Endothelial cell (in vitro differentiated cells): ENCODE data around the gene HELZ. TPM values are rescaled to one million over a fixed set of nuclear protein-coding genes. Genes with fewer than 3 reads are reported as not detected.

Experiments used
- DNase-seq: peaks from one replicate; pipeline ENCODE4 v3.0.0; 2021; ENCODE audit warnings: low spot score
- H3K27ac Mint-ChIP-seq: one replicate; pipeline ENCODE4 v1.8.0; 2021; ENCODE audit warnings: mixed read lengths, inconsistent platforms; ENCODE audit not compliant: unreplicated experiment
- H3K27me3 Mint-ChIP-seq: one replicate; pipeline ENCODE4 v1.8.0; 2021; ENCODE audit warnings: mild to moderate bottlenecking, moderate library complexity, mixed read lengths, inconsistent platforms; ENCODE audit not compliant: unreplicated experiment
- H3K36me3 Mint-ChIP-seq: one replicate; pipeline ENCODE4 v1.8.0; 2021; ENCODE audit warnings: mild to moderate bottlenecking, low read depth, mixed read lengths, inconsistent platforms; ENCODE audit not compliant: unreplicated experiment
- H3K4me1 Mint-ChIP-seq: one replicate; pipeline ENCODE4 v1.8.0; 2021; ENCODE audit warnings: mild to moderate bottlenecking, mixed read lengths, inconsistent platforms; ENCODE audit not compliant: unreplicated experiment
- H3K4me3 Mint-ChIP-seq: one replicate; pipeline ENCODE4 v1.8.0; 2021; ENCODE audit warnings: mild to moderate bottlenecking, mixed read lengths, inconsistent platforms; ENCODE audit not compliant: unreplicated experiment
- H3K9me3 Mint-ChIP-seq: one replicate; pipeline ENCODE4 v1.8.0; 2021; ENCODE audit warnings: mixed read lengths, inconsistent platforms; ENCODE audit not compliant: unreplicated experiment
- total RNA-seq: library from RNA; stranded (reverse); fragmentation: NEBNext Ultra II Directional; extraction: Animal tissue kit (Norgen Biotek cat#: 25700); gene quantifications from one replicate; pipeline ENCODE4 v1.2.1, GENCODE V29; 2021; ENCODE audit not compliant: unreplicated experiment
- TF ChIP-seq, protein P1 (sequence below): fragments of 200-600 bp; sonication (generic); IDR thresholded peaks from one replicate; pipeline ENCODE4 v1.5.0; 2021; ENCODE audit warnings: antibody characterized with exemption; ENCODE audit not compliant: unreplicated experiment

The HELZ gene
- total RNA-seq, 1 donor from 2014 or later, result 57.0 TPM

DNA sequence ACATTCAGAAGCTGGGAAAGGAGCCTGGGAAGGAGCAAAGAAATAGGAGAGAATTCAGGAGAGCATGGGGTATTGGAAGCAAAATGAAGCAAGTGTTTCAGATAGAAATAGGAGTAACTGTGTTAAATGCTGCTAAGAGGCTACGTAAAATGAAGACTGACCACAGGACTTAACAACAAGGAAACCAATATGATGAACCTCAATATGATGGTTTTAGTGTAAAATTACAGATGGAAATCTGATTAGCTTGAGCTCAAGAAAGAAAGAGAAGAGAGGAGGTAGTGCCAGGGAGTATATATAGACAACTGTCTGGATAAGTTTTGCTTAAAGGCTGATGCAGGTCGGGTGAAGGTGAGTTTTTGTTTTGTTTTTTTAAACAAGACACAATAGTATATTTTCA is 92.2 kb downstream of the HELZ start:
- Mint-ChIP-seq H3K4me3 (no peak overlapping the region), H3K9me3 (no peaks in the 10 kb centered on the region), H3K27me3 (no peaks in the 10 kb centered on the region), H3K27ac (no peak overlapping the region), H3K36me3 (peaks cover 19% of the 10 kb centered on the region), H3K4me1 (no peaks in the 10 kb centered on the region)
- TF ChIP-seq, protein P1, sequence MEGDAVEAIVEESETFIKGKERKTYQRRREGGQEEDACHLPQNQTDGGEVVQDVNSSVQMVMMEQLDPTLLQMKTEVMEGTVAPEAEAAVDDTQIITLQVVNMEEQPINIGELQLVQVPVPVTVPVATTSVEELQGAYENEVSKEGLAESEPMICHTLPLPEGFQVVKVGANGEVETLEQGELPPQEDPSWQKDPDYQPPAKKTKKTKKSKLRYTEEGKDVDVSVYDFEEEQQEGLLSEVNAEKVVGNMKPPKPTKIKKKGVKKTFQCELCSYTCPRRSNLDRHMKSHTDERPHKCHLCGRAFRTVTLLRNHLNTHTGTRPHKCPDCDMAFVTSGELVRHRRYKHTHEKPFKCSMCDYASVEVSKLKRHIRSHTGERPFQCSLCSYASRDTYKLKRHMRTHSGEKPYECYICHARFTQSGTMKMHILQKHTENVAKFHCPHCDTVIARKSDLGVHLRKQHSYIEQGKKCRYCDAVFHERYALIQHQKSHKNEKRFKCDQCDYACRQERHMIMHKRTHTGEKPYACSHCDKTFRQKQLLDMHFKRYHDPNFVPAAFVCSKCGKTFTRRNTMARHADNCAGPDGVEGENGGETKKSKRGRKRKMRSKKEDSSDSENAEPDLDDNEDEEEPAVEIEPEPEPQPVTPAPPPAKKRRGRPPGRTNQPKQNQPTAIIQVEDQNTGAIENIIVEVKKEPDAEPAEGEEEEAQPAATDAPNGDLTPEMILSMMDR, result no peak
- DNase-seq, result no peak

- Mint-ChIP-seq H3K27ac (no peak overlapping the region), H3K4me1 (no peaks in the 10 kb centered on the region), H3K27me3 (no peaks in the 10 kb centered on the region), H3K4me3 (no peak overlapping the region), H3K36me3 (peaks cover 17% of the 10 kb centered on the region), H3K9me3 (no peaks in the 10 kb centered on the region)
- TF ChIP-seq, protein P1, result no peak
- DNase-seq, result no peak
Measured at GRCh38 chr17:67151717-67152116, 93.3 kb downstream of the HELZ start.

DNA sequence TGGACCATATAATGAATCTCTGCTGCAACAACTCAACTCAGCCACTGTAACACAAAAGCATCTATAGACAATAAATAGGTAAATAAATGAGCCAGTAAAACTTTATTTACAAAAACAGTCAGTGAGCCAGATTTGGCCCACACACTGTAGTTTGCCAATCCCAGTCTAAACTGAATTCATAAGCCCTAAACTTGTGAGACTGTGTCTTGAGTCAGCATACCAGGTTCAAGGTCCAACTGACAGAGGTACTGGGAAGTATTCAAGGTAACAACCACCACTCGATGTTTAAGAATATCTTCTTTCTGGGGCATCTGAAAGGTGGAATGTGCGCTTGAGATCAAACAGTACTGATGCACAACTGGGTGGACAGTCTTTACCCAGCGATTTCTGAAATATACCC is 94.2 kb downstream of the HELZ start:
- Mint-ChIP-seq H3K4me1 (no peaks in the 10 kb centered on the region), H3K4me3 (no peak overlapping the region), H3K27ac (no peak overlapping the region), H3K9me3 (no peaks in the 10 kb centered on the region), H3K36me3 (peaks cover 13% of the 10 kb centered on the region), H3K27me3 (no peaks in the 10 kb centered on the region)
- TF ChIP-seq, protein P1, result no peak
- no peak for DNase-seq

DNA sequence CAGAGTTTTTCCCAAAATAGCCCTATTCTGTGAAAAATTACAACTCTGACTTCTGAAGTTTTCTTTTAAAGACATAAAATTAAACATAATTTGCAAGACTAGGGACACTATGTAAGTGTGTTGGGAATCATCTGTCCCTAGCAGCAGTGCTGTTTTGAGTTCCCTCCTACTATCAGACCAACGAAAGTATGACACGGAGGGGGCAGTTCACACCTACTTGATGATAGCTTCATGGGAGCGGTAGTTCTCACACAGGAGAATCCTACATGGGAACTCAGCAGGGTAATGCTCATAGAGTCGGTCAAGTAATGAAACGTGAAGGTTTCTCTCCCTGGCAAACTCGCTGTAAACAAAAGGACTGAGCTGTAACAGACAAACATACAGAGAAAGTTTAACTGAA is 96.6 kb downstream of the HELZ start:
- no peak overlapping the region for H3K4me3 Mint-ChIP-seq
- H3K27me3 Mint-ChIP-seq, result no peaks in the 10 kb centered on the region
- H3K4me1 Mint-ChIP-seq, result no peaks in the 10 kb centered on the region
- H3K9me3 Mint-ChIP-seq, result no peaks in the 10 kb centered on the region
- no peak for DNase-seq
- TF ChIP-seq, protein P1, result no peak
- H3K36me3 Mint-ChIP-seq, result peaks cover 15% of the 10 kb centered on the region
- no peak overlapping the region for H3K27ac Mint-ChIP-seq

DNA sequence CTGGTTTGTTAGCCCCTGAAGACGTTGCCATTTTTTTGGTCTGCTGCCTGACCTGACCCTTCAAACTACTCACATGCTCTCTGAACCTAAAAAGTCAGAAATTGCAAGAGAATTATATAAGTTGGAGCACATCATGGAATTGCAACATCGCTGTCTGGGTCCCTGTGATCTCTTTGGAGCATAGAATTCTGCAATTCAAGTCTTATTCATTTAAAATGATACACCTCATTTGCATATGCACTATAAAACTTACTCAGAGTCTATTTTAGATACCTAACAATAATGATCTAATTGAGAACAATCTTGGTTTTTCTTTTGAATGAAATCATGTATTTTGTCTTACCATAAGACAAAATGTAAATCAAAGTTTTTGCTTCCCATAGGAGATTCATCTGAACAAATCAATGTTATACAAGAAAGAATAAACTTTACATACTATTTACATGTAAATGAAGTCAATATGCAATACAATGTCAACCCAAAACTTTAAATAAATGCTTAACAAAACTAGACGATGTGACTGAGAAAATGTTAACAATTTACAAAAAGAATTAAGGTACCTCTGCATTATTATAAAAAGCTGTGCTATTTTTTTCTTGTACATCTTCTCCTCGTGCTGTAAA is 99.7 kb downstream of the HELZ start:
- H3K36me3 Mint-ChIP-seq, result peaks cover 15% of the 10 kb centered on the region
- H3K4me3 Mint-ChIP-seq, result no peak overlapping the region
- H3K4me1 Mint-ChIP-seq, result no peaks in the 10 kb centered on the region
- no peak overlapping the region for H3K27ac Mint-ChIP-seq
- TF ChIP-seq, protein P1, result no peak
- H3K9me3 Mint-ChIP-seq, result no peaks in the 10 kb centered on the region
- no peak for DNase-seq
- H3K27me3 Mint-ChIP-seq, result no peaks in the 10 kb centered on the region
